ENCODE data around the gene ABCD1.

DNA sequence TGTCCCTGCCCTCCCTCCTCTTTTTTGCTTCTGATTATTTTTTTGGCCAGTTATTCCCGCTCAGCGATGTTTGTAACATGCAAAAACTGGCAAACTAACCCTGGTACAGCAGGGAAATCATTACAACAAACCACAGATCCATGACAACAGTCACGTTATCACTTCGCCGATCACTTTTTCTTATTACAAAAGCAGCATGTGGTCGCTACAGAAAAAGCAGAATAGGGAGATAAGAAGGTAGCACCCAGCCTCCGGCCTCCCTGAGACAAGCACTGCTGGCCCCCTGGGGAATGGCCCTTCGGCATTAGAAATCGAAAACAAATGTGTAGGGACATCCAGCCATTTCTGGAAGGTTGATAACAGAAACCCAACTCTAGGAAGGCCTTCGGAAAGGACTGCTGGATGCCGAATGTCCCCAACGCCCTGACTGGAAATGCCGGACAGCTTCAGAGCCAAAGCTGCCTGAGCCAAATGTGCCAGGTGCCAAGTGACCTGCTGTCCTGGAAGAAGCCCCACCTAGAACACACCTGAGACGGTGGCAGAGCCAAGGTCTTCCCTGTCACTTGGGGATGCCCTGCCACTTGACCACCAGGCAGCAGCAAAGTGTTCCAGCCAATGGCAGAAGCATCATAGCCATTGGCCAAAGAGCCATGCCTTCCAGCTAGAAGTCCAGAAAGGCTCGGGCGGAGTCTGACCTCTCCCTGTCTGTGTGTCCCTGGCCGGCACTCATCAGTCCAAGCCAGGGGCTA is 66.6 kb downstream of the ABCD1 start:
- TF ChIP-seq, protein P1, sequence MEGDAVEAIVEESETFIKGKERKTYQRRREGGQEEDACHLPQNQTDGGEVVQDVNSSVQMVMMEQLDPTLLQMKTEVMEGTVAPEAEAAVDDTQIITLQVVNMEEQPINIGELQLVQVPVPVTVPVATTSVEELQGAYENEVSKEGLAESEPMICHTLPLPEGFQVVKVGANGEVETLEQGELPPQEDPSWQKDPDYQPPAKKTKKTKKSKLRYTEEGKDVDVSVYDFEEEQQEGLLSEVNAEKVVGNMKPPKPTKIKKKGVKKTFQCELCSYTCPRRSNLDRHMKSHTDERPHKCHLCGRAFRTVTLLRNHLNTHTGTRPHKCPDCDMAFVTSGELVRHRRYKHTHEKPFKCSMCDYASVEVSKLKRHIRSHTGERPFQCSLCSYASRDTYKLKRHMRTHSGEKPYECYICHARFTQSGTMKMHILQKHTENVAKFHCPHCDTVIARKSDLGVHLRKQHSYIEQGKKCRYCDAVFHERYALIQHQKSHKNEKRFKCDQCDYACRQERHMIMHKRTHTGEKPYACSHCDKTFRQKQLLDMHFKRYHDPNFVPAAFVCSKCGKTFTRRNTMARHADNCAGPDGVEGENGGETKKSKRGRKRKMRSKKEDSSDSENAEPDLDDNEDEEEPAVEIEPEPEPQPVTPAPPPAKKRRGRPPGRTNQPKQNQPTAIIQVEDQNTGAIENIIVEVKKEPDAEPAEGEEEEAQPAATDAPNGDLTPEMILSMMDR (IDR thresholded peaks at IDR 0.05), result no peak
- TF ChIP-seq POLR2A (IDR thresholded peaks at IDR 0.05), result no peak
